GM21717 (cell line): ENCODE measurements around the gene SH3GL2.

ENCODE experiments used
- ATAC-seq: cut with Tn5 transposase; IDR thresholded peaks from one replicate; pipeline ENCODE4 v1.9.1; 2021; ENCODE audit warnings: mild to moderate bottlenecking, moderate library complexity; ENCODE audit not compliant: unreplicated experiment

SH3GL2 gene

DNA sequence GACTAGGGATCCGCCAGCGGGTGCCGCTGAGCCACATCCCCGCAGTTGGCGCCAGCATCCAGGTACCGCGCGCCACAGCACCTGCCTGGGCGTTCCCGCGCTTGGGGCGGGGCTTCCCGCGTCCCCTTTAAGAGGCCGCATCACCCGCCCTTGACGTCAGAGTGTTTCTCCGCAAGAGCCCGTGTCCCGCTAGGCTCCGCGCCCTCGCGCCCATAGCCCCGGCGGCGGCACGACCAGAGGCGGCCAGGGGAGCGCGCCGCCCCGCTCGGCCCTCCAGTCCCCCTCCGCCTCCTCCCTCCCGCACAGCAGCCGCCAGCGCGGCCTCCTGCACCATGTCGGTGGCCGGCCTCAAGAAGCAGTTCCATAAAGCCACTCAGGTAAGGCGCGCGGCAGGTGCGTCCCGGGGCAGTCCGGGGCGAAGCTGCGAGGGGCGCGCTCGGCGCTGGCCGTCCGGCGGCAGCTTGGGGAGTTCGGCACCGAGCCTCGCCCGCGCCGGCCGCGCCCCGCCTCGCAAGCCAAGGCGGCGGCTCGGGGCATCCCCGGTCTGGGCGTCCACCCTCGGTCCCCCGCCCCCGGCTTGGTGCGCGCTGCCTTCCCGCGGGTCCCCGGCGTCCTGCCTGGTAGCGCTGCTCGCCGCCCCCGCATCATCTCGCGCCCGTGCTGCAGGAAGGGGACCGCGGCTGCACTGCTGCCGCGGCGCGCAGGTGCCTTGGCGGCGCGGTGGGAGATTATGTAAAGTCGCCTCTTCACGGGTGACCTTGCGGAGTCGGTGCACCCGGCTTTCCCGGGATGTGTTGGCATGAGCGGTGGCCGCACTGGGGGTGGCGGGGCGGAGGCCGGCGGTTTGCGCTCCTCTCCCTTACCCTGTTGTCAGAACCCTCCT, at the start of gene SH3GL2:
SH3GL2 (plus strand) TSS at position 156 of the 883 bp plus-strand sequence.
- ATAC-seq = no peak

DNA sequence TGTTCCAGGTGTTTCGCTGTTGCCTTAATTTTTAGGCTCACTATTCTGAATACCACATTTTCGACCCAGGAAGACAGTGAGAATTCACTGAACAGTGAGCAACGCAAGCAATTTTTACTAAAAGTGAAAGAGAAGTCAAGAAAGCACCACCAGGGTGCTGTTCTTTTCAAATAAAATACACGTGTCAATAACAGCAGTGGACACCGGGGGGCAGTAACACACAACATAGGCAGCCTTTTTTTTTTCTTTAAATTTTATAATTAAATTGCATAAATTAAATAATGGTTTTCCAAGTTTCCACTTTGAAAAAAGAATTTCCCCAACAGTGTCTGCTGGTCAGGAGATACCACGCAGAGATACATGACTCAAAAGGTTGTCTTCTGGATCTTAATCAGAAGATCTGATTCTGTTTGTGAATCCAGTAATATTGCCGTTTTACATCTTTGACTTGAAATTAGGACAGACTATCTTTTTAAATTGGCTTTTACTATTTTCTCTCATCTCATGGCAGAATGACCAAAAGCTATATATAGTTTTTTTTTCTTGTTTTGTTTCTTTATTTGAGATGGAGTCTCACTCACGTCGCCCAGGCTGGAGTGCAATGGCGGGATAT, 47.1 kb upstream of the SH3GL2 start:
- ATAC-seq = peak; percentile 78

DNA sequence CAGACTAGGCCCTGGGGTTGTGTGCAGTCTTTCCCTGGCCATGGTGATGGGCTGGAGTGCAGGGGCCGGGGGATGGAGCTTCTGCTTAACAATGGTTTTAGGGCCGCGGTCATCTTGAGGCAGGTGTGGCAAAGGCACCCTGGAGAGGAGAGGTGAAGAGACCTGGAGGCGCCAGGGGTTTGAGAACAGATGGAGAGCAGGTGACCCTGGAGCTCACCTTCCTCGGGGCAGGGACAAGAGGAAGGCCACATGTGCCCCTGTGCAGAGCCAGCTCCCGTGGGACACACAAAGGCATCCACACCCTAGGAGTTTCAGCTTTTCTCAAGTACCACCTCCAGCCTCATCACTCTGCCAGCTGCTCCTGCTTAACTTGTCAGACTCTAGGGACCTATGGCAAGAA, 46.4 kb upstream of the SH3GL2 start:
- ATAC-seq = no peak

DNA sequence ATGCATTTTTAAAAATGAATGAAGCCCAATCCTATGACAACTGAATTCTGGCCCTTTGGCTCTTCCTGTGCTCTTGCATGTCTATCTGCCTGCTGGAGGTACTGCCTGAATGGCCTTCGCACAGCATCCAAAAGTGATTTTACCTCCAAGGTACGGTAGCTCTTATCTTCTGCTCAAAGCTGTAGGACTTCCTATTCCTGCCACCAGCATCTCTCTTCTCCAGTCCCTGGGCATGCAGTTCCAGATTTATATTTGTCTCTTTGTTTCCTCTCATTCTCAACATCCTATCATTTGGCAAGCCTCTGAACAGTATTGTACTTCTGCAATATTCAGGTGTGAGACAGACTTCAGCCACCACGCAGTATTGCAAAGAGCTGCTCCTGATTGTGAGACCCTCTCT, 43.7 kb upstream of the SH3GL2 start:
- ATAC-seq = no peak

DNA sequence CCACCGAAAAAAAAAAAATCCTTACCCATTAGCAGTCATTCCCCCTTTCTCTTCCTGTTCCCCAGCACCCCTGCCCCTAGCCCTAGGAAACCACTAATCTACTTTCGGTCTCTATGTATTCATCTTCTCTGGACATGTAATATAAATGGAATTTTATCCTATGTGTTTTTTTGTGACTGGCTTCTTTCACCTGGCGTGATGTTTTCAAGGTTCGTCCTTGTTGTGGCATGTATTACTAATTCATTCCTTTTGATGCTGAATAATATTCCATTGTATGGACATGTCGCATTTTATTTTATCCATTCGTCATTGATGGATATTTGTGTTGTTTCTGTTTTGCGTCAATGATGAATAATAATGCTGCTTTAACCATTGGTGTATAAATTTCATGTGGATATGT, 42.8 kb upstream of the SH3GL2 start:
- no peak for ATAC-seq

DNA sequence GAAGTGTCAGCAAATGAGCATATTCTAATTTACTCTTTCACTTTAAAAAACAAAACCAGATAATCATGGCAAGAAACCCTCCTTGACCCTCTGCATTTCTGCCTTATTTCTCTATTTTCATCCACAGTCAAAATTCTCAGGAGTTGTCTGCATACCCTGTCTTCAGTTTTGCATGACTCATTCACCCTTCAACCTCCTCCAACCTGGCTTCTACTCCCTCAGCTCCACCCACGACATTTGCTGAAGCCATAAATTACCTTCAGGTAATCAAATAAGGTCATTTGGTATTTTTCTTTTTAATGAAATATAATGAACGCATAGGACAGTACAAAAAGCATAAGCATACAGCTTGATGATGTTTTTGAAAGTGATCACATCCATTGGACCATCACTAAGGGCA, 27.8 kb upstream of the SH3GL2 start:
- ATAC-seq = no peak

DNA sequence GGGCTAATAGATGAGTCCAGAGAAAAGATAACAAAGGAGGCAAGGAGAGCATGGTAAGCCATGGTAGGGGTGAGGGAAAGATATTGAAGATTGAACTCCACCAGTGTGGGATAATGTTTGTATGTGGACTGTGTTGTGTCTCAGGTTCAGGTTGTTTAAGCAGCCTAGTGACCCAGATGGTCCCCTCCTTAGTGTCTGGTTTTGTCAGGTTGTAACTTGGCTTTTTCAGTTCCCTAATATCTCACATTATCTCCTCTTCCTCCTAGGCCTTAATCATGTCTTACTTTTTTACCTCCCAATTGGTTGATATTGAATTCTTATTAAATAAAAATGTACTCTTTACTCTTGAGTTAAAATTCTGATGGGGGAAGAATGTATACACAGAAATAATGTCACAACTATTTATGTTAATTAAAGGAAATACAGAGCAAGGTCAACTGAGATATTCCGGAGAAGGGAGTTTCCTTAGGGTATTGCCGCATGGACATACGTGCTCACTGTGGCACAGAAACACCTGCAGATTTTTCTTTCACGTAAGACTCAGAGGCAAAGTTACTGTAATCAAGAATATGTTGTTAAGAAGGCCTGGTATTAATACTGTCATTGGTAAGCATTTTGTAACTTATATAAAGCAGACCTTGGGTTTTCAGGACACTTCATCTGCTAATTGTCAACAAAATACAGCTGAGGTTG, 23.4 kb upstream of the SH3GL2 start:
- ATAC-seq = no peak

DNA sequence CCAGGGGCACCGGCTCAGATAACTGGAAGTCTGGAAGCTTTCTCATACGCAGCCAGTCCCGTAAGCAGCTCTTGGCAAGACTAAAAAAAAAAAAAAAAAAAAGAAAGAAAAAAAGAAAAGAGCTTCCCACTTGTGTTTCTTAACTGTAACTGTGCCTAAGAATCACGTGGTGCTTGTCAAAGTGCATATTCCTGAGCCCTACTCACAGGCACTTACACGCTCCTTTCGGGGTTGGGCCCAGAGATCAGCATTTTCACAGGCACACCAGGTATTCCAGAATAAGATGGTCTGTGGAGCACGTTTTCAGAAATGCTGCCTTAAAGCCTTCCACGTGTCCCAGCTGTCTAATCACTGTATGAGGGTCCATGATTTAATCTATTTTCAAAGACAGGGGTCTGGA, 22.6 kb upstream of the SH3GL2 start:
- no peak for ATAC-seq

DNA sequence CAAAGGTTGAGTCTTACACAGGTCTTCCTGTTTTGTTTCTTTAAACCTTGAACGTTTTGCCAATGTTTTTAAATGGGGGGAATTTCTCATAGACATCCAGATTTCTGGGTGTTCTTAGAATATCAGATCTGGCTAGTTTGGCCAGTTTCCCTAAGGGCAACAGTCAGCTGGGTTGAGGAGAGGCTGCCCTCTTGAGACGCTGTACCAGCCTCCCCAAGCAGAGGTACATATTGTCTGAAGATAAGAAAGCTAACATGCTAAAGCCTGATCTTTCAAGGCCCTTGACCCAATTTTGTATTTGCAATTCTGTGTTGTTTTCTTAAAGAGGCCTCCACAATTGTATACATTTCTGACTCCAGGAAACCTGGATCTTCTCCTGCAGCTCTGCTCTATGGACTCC, 21.9 kb upstream of the SH3GL2 start:
- no peak for ATAC-seq

DNA sequence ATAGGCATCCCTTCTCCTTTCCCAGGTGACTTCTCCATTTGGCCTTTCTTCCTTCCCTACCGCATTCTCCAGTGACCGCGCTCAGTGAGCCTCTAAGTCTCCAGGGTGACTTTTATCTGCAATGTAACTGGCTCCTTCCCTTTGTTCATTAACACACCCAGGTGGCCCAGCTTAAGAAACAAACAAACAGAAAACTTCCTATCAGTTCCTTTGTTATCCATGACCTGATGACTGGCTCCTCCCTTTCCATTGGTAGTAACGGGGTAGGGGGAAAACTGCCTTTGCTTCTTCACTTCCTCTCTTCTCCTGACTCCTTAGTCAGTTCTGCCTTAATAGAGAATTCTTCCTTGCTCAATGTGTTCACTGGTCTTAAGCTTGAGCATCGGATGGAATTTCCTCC, 7.0 kb upstream of the SH3GL2 start:
- no peak for ATAC-seq

DNA sequence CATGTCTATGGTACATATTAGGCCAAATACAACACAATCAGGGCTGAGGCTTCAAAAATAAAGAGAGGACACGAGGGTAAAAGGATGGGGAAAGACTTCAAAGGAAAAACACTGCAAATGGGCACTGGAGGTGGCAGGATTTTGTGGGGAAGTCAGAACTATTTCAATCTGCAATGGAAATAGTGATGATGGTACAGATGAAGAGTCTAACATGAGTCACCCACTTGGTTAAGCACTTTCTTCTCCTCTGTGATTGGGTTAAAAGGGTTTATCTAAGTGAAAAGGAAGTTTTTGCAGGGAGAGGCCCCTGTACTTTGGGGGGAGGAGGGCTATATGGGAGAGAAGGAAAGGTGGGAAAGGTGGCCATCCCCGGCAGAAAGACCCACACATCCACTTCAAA, 4.5 kb upstream of the SH3GL2 start:
- no peak for ATAC-seq

DNA sequence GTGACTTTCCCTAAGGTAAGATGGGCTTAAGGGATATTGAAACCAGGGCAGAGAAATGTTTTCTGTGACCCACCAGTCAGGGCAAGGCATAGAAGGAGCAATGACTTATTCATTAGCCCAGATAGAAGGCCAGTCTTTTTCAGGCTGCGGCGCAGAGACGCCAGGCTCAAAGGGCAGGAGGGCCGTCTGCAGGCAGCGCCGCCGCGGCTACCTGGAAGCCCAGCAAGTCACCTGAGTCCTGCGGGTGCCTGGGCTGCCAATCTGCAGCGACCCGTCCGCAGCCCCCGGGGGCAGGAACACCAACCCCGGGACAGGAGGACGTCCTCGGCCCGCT, 322 bp upstream of the SH3GL2 start:
- ATAC-seq = no peak

DNA sequence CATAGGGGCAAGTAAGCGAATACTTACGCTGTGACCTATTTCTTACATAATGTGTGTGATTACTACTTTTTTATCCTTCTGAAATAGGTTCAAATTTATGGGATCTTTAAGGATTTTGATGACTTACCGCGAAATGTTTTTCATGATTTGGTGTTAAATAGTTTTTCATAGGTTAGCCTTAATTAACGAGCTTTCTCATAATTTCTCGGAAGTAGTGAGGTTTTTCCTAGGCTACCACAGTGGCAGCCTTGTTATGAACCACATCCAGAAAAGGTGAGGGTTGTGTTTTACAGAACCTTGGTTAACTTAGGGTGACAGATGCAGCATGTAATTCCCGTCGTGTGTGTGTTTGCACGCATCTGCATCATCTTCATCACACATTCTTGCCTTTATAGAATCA, 1.3 kb downstream of the SH3GL2 start:
- ATAC-seq = no peak

DNA sequence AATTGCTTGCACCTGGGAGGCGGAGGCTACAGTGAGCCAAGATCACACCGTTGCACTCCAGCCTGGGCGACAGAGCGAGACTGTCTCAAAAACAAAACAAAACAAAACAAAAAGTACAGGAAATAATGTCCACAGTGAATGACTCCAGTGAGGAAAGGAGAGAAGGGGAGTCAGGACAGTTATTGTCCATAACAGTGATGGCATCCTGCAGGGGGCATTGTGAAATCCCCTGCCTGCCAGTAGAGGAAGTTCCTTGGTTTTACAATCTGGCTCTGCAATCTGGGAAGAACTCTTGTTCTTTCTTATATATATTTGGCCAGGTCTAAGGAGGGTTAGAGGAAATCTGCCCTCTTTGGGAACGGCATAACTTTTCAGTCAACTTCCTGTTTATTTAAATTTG, 8.2 kb downstream of the SH3GL2 start:
- ATAC-seq = no peak

DNA sequence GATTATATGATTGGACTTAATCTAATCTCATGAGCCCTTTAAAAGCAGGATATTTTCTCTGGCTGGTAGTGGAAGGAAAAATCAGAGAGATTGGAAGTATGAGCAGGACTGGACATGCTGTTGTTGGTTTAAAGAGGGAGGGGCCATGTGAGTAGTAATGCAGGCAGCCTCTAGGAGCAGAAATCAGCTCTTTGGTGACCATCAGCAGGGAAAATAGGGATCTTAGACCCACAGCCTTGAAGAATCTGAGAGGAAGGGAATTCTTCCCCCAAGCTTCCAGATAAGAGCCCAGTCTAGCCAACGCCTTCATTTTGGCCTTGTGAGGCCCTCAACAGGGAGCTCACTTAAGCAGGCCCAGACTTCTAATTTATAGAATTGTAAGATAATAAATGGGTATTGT, 9.5 kb downstream of the SH3GL2 start:
- ATAC-seq = no peak

DNA sequence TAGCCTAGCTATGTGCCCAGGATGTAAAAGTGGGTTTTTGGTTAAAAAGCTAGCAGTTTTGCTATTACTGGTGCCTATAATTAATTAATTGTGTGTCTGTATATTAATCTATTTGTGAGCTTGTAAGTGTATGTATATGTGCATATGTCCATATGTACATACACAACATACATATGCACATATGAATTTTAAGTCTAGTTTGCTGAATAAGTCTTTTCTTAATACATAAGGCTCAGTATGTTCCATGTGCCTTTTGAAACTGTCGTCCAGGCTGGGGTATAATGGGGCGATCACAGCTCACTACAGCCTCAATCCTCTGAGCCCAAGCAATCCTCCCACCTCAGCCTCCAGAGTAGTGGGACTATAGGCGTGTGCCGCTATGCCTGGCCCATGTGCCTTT, 10.1 kb downstream of the SH3GL2 start:
- ATAC-seq = no peak

DNA sequence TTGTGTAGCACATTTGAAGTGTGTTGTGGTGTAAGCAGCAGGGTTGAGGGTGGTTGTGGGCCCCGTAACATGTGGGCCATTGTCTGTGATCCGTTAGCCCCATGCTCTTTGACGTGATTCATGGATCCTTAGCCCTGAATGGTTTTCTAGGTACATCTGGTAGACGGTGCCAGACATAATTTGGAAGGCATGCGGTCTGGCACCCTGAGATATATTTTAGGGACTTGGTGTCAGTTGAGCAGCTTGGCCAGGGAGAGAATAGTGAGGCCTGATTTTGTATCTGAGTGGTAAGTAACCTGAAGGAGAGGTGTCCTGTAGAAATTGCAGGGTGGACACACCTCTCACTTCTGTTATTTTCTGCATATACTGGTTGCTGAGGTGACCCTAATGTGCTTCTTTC, 10.9 kb downstream of the SH3GL2 start:
- ATAC-seq = no peak

DNA sequence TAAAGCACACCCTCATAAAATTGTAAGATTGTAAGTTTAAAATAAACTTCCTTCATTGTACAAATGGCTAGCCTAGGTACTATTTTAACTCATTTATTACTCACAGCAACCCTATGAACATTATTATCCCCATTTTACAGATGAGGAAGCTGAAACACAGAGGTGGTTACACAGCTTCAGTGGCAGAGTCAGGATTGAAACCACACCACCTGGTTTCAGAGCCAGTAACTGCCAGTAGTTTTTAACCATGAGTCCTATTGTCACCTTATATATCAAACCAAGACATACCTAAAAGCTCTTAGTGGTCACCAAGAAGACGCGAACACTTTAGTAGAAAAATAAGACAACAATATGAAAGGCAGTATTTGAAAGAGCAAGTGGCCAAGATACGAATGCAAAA, 16.1 kb downstream of the SH3GL2 start:
- ATAC-seq = no peak

DNA sequence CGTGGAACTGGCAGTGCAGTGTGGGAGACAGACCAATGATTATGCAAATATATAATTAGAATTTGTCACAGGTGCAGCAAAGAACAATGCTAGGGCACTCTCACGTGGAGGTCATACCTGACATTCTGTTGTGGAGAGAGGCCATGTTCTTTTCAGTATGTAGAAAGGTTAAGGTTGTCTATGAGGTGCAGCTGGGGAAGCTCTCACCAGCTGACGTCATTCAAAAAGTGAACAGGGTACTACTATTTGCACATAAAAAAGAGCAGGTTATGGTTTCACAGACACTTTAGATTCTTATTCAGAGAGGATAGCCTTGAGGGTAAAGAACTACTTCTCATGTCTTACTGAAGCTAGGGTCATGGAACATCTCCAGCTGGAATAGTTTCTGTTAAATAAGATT, 19.1 kb downstream of the SH3GL2 start:
- no peak for ATAC-seq

DNA sequence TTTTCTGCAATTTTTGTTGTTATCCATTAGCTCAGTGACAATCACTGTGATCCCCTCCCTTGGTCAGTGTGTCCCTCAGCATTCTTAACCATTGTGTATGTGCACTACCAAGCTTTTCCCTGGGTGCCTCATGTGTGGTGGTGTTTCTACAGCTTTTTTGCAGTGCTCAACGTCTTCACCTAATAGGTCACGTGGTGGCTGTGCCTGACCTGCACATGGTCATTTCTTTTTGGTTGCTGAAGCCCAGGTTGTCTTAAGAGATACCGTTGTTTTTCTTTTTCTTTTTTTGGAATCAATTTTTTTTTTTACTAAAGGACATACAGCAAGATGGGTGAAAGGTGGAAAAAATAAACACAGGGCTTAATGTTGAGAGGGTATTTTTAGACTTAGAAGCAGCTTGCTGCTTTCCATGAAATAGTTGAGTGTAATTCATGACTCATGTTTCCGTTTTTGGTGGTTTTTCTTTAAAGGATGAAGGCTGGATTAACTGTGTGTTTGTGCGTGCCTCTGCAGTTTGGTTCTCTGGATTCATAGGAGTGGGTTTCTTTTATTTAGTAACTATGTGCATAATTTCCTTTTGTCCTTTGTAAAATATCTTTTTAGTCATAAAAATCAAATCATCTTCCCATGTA, 22.2 kb downstream of the SH3GL2 start:
- no peak for ATAC-seq

DNA sequence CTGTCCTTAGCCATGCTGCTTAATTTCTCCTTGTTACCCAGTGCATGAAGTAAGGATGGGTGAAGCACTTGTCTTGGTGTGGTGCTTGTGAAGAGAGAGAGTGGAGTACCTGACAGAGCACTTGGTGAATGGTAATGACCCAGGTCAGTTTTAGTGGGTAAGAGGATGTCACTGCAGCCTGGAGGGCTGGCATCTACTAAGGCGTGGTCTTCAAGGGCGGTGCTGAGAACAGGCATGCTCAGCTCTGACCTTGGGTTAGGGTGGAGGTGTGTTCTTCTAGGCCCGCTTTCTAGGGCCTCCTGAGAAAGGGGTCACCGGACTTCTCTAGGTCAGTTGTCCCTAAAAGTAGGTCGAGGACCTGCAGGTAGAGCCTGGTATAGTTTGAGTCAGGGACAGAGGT, 25.7 kb downstream of the SH3GL2 start:
- ATAC-seq = no peak
